ENCODE data around the gene DCC. TPM values are rescaled to one million over a fixed set of nuclear protein-coding genes. Genes with fewer than 3 reads are reported as not detected.

The DCC gene
- total RNA-seq, 1 donor from 2014 or later, result 0.24 TPM

GRCh38 chr18:52319424-52319983, 20.5 kb upstream of the DCC start:
- Mint-ChIP-seq H3K36me3 (ENCODE audit: unreplicated experiment) (no peaks in the 10 kb centered on the region), H3K27me3 (ENCODE audit: unreplicated experiment) (no peaks in the 10 kb centered on the region), H3K27ac (ENCODE audit: unreplicated experiment) (no peak overlapping the region), H3K9me3 (ENCODE audit: unreplicated experiment) (peaks cover 10% of the 10 kb centered on the region), H3K4me3 (ENCODE audit: unreplicated experiment) (no peak overlapping the region), H3K4me1 (ENCODE audit: unreplicated experiment) (peaks cover 5% of the 10 kb centered on the region)
- no peak for TF ChIP-seq CTCF (IDR thresholded peaks at IDR 0.05)
- DNase-seq (ENCODE audit: extremely low spot score, unreplicated experiment), result no peak

GRCh38 chr18:52322307-52322706, 17.7 kb upstream of the DCC start:
- DNase-seq (ENCODE audit: extremely low spot score, unreplicated experiment), result no peak
- H3K36me3 Mint-ChIP-seq (ENCODE audit: unreplicated experiment), result no peaks in the 10 kb centered on the region
- H3K27ac Mint-ChIP-seq (ENCODE audit: unreplicated experiment), result no peak overlapping the region
- H3K4me1 Mint-ChIP-seq (ENCODE audit: unreplicated experiment), result peaks cover 5% of the 10 kb centered on the region
- no peaks in the 10 kb centered on the region for H3K27me3 Mint-ChIP-seq (ENCODE audit: unreplicated experiment)
- H3K4me3 Mint-ChIP-seq (ENCODE audit: unreplicated experiment), result no peak overlapping the region
- no peaks in the 10 kb centered on the region for H3K9me3 Mint-ChIP-seq (ENCODE audit: unreplicated experiment)
- TF ChIP-seq CTCF (IDR thresholded peaks at IDR 0.05), result no peak

GRCh38 chr18:52323802-52324201, 16.2 kb upstream of the DCC start:
- Mint-ChIP-seq H3K27me3 (ENCODE audit: unreplicated experiment) (peaks cover 3% of the 10 kb centered on the region), H3K36me3 (ENCODE audit: unreplicated experiment) (no peaks in the 10 kb centered on the region), H3K27ac (ENCODE audit: unreplicated experiment) (no peak overlapping the region), H3K4me1 (ENCODE audit: unreplicated experiment) (peaks cover 5% of the 10 kb centered on the region), H3K4me3 (ENCODE audit: unreplicated experiment) (no peak overlapping the region), H3K9me3 (ENCODE audit: unreplicated experiment) (no peaks in the 10 kb centered on the region)
- no peak for TF ChIP-seq CTCF (IDR thresholded peaks at IDR 0.05)
- DNase-seq (ENCODE audit: extremely low spot score, unreplicated experiment), result no peak

- Mint-ChIP-seq H3K4me3 (ENCODE audit: unreplicated experiment) (no peak overlapping the region), H3K27ac (ENCODE audit: unreplicated experiment) (no peak overlapping the region), H3K9me3 (ENCODE audit: unreplicated experiment) (no peaks in the 10 kb centered on the region), H3K27me3 (ENCODE audit: unreplicated experiment) (peaks cover 3% of the 10 kb centered on the region), H3K36me3 (ENCODE audit: unreplicated experiment) (no peaks in the 10 kb centered on the region), H3K4me1 (ENCODE audit: unreplicated experiment) (no peaks in the 10 kb centered on the region)
- DNase-seq (ENCODE audit: extremely low spot score, unreplicated experiment), result no peak
- TF ChIP-seq CTCF (IDR thresholded peaks at IDR 0.05), result no peak
Observed at GRCh38 chr18:52325997-52326396, 14.0 kb upstream of the DCC start.

GRCh38 chr18:52333860-52334259, 6.1 kb upstream of the DCC start:
- H3K9me3 Mint-ChIP-seq (ENCODE audit: unreplicated experiment), result no peaks in the 10 kb centered on the region

More at GRCh38 chr18:52333860-52334259, 6.1 kb upstream of the DCC start:
- Mint-ChIP-seq H3K36me3 (ENCODE audit: unreplicated experiment) (no peaks in the 10 kb centered on the region), H3K27ac (ENCODE audit: unreplicated experiment) (no peak overlapping the region), H3K4me1 (ENCODE audit: unreplicated experiment) (peaks cover 6% of the 10 kb centered on the region), H3K4me3 (ENCODE audit: unreplicated experiment) (no peak overlapping the region), H3K27me3 (ENCODE audit: unreplicated experiment) (peaks cover 7% of the 10 kb centered on the region)
- TF ChIP-seq CTCF (IDR thresholded peaks at IDR 0.05), result no peak
- no peak for DNase-seq (ENCODE audit: extremely low spot score, unreplicated experiment)
